ENCODE results near the gene SH3GLB2. TPM values are rescaled to one million over a fixed set of nuclear protein-coding genes. Genes with fewer than 3 reads are reported as not detected.

The SH3GLB2 gene
- total RNA-seq, 1 donor from 2014 or later = 94.7 TPM

GRCh38 chr9:128999581-129000206 lies 28.4 kb downstream of the SH3GLB2 start:
- no peaks in the 10 kb centered on the region for H3K27me3 ChIP-seq (ENCODE audit: low read depth)
- ATAC-seq (peak in 1 of 2 donors; percentile 7), DNase-seq (no peak)
- TF ChIP-seq CTCF (IDR thresholded peaks at IDR 0.05) = no peak
- H3K4me3 ChIP-seq = no peak overlapping the region
- intact Hi-C loops (cut with DNase I) = no loop called here
- H3K9me3 ChIP-seq = no peaks in the 10 kb centered on the region
- H3K4me1 ChIP-seq = no peaks in the 10 kb centered on the region
- no peak overlapping the region for H3K27ac ChIP-seq
- peaks cover 99% of the 10 kb centered on the region for H3K36me3 ChIP-seq

GRCh38 chr9:128998462-128998861 lies 29.7 kb downstream of the SH3GLB2 start:
- Histone ChIP-seq H3K4me3 (no peak overlapping the region), H3K27ac (no peak overlapping the region), H3K36me3 (peaks cover 100% of the 10 kb centered on the region), H3K4me1 (no peaks in the 10 kb centered on the region), H3K27me3 (ENCODE audit: low read depth) (no peaks in the 10 kb centered on the region), H3K9me3 (no peaks in the 10 kb centered on the region)
- ATAC-seq (no peak), DNase-seq (no peak)
- no peak for TF ChIP-seq CTCF (IDR thresholded peaks at IDR 0.05)
- intact Hi-C loops (cut with DNase I) = no loop called here

GRCh38 chr9:128995791-128996190 lies 32.3 kb downstream of the SH3GLB2 start:
- no peak for TF ChIP-seq CTCF (IDR thresholded peaks at IDR 0.05)
- Histone ChIP-seq H3K36me3 (peaks cover 98% of the 10 kb centered on the region), H3K27me3 (ENCODE audit: low read depth) (no peaks in the 10 kb centered on the region)

GRCh38 chr9:128992995-128993394 lies 35.1 kb downstream of the SH3GLB2 start:
- DNase-seq (no peak), ATAC-seq (peak in 1 of 2 donors; percentile 34)
- Histone ChIP-seq H3K27ac (no peak overlapping the region), H3K9me3 (no peaks in the 10 kb centered on the region), H3K27me3 (ENCODE audit: low read depth) (no peaks in the 10 kb centered on the region), H3K4me3 (no peak overlapping the region), H3K4me1 (no peaks in the 10 kb centered on the region), H3K36me3 (peaks cover 98% of the 10 kb centered on the region)
- TF ChIP-seq CTCF (IDR thresholded peaks at IDR 0.05) = no peak
- intact Hi-C loops (cut with DNase I) = no loop called here

More at GRCh38 chr9:128995791-128996190, 32.3 kb downstream of the SH3GLB2 start:
- ATAC-seq (no peak), DNase-seq (no peak)
- intact Hi-C loops (cut with DNase I) = no loop called here
- H3K4me3 ChIP-seq = no peak overlapping the region
- no peaks in the 10 kb centered on the region for H3K9me3 ChIP-seq
- no peaks in the 10 kb centered on the region for H3K4me1 ChIP-seq
- H3K27ac ChIP-seq = no peak overlapping the region

- H3K27ac ChIP-seq = no peak overlapping the region
- ATAC-seq = no peak
- no peak for DNase-seq
These were observed 40.3 kb downstream of the SH3GLB2 start for GRCh38 chr9:128987805-128988204.

More at GRCh38 chr9:128987805-128988204, 40.3 kb downstream of the SH3GLB2 start:
- H3K4me3 ChIP-seq = no peak overlapping the region
- peaks cover 97% of the 10 kb centered on the region for H3K36me3 ChIP-seq
- no peaks in the 10 kb centered on the region for H3K27me3 ChIP-seq (ENCODE audit: low read depth)
- no peaks in the 10 kb centered on the region for H3K9me3 ChIP-seq
- intact Hi-C loops (cut with DNase I) = no loop called here
- TF ChIP-seq CTCF (IDR thresholded peaks at IDR 0.05) = no peak
- no peaks in the 10 kb centered on the region for H3K4me1 ChIP-seq
